IPS-NIHi11 (cell line): Measurements from ENCODE around the gene CMIP.

ENCODE experiments used
- DNase-seq: peaks from one replicate; pipeline ENCODE4 v3.0.0; 2012; ENCODE audit warnings: mixed read lengths, low spot score

Gene CMIP

DNA sequence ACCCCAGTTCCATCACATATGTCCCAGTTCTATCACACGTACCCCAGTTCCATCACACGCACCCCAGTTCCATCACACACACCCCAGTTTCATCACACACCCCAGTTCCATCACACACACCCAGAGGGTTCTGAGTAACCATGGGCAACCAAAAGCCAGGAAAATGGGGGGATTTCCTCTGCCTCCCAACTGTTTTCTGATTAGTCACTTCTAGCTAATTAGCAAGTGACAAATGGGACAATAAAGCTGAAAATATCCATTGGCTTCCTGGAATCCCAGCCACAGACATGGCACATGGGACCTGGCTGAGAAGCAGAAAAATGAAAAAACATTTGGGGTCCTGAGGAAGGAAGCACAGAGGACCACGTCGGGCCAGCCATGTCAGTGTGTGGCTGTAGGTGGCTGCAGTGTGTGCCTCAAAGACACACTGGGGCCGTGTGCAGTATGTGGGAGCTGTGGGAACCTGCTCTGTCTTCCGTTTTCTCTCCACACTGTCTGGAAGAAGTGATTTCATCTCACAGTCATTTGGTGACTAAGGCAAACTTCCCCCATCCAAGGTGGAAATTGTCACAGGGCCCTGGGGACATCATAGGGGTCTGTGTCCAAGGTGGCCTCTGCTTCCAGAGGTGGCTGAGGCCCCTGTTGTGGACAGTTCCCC is 106.7 kb downstream of the CMIP start:
- no peak for DNase-seq

DNA sequence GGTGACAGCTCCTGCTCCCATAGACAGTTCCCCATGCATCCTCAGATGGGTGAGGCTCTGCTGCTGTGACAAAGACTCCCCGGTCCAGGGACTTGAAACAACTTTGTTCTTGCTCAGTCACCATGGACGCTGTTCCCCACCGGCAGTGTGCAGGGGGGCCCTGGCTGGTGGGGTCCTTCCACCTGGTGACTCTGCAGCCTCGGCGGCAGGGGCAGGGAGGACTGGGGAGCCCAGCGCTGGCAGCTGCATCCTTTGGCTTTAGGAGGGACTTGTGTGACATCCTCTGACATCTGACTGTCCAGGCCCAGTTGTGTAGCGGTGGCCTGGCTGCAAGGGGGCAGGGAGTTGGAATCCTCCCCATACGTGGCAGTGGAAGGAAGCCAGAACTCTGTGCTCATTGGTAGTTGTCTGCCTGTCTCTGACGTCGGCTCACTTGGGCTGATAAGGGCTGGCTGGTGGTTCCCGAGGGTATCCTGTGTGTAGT is 107.3 kb downstream of the CMIP start:
- DNase-seq = no peak

DNA sequence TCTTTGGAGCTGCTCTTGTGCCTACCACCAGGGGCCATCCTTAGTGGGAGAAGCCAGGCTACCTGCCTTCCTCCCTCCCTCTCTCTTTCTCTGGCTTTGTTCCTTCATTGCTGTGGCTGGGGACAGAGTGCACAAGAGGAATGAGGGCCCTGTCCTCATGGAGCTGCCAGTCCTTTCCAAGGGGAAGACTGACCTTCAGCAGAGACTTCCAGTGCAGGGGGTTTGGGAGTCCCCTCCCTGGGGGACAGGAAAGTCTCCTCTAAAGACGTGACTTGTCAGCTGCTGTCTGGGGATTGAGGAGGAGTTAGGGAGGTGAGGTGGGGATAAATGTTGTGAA is 108.1 kb downstream of the CMIP start:
- no peak for DNase-seq

DNA sequence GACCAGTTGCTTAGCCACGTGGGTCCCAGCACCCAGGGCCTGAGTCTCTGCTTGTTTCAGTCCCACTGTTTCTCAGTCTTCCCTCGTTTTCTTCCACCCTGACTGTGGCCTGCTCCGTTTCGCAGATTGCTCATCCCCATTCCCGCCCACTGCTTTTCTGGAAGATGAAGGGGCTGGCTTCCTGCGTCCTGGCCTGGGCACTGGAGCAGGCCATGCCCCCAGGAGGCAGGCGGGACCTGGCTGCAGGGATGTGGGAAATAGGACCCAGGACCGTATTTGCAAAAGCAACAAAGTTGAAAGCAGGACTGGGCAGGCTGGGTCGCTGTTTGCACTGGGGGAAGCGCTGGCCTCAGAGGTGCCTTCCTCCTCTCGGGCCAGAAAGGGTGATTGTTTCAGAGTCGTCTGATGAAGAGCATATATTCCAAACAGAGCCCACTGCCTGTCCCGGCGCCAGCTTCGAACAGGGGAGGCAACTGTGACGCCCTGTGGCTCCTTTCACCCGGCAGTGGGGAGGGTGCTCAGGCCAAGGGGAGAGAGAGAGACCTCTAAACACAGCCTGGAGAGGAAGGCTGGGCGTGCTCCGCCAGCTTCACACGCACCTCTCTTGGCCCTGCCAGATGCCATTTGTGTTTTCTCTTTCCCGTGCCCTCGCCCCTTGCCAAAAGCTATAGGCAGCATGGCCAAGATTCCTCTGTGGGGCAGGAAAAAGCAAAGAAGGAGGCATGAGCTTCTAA is 108.6 kb downstream of the CMIP start:
- DNase-seq = no peak

DNA sequence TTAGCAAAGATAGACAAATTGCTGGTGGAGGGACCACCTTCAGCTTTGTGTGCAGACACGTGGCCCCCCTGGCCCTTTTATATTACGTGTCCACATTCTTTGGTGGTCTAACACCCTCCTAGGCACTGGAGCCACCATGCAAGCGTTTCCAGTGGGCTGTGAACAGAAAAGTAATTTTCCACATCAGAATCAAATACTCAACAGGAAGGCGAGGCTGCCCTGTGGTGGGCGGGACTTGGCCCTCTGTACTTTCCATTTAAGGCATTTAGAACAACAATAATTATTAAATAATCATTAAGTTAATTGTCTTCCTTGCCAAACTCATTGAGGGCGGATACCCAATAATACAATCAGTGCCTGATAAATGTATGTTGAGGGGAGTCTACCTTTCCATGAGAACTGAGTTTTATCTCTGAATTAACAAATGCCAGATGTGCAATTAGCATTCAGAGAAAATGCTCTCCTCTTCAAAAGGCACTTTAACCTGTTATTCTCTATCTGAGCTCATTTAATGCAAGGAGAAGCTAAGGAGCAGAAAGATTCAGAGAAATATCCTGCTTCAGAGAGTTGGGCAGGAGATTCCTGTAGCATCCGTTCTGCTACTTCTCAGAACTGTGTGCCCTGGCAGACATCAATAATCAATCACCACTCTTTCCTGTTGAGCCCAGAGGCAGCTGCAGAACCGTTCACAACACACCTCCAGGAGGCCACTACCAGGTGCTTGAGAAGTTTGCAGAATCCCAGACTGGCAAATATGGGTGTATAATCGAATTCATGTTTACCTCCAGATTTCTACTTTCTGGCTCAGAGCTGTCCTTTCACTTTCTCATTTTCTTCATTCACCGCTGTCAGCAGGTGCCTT is 109.4 kb downstream of the CMIP start:
- DNase-seq = no peak

DNA sequence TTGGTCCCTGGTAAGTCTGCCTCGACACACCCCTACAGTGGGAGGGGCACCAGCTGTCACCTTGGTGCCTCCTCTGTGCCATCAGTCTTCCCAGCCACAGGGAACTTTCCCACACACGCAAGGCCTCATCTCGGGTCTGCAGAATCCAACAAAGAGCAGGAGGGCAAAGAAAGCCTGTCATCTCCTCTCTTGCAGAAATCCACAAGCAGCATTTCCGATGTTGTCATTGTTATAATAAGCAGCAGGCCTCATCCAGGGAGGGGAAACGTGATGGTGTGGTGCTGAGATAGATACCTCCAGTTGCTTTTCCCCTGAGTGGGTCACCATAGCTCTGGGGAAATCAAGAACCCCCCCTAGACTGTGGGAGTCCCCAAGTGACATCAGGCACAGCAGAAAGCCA is 110.4 kb downstream of the CMIP start:
- no peak for DNase-seq

DNA sequence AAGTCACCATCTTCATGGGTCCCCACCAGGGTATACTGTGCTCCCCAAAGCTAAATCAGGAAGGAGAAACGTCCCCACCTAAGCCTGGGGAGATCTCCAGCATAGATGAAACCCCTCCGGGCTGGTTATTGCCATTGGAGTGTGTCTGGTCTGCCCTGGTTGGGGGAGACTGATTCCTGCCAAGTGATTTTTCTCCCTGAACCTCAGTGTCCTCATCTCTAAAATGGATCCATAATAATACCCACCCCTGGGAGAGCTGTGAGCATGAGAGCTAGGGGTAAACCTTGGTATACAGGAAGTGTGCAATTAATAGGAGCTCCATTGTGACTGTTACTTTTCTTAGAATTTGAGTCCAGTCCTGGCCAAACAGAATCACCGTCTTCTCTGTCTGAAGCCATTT is 111.1 kb downstream of the CMIP start:
- no peak for DNase-seq

DNA sequence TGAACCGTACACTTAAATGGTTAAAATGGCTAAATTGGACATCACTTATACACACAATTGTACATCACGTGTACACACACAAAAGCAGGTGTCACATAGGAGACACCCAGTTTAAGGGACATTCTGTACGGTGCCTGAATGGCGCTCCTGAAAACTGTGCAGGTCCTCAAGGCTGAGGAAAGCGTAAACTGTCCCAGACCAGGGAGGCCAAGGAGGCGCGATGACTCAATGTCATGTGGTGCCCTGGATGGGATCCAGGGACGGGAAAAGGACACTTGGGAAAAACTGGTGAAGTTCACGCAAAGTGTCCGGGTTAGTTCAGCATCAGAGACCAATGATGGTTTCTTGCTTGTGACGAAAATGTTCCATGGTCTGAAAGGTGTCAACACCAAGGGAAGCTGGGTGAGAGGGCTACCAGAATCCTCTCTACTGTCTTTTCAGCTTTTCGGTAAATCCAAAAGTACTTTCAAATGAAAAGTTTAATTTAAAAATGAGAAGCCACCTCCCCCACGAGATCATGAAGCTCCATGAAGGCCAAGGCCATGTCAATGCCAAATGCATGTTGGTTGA is 112.2 kb downstream of the CMIP start:
- no peak for DNase-seq

DNA sequence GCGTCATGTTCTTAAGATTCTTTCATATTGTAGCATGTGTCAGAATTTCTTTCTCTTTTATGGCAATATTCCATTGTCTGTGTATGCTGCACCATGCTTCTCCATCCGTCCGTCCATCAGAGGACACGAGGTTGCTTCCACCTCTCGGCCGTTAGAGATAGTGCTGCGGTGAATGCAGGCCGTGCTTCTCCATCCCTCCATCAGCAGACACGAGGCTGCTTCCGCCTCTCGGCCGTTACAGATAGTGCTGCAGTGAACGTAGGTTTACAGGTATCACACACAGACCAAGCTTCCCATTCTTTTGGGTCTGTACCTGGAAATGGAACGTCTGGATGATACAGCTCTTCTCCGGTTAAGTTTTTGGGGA is 113.5 kb downstream of the CMIP start:
- DNase-seq = no peak

DNA sequence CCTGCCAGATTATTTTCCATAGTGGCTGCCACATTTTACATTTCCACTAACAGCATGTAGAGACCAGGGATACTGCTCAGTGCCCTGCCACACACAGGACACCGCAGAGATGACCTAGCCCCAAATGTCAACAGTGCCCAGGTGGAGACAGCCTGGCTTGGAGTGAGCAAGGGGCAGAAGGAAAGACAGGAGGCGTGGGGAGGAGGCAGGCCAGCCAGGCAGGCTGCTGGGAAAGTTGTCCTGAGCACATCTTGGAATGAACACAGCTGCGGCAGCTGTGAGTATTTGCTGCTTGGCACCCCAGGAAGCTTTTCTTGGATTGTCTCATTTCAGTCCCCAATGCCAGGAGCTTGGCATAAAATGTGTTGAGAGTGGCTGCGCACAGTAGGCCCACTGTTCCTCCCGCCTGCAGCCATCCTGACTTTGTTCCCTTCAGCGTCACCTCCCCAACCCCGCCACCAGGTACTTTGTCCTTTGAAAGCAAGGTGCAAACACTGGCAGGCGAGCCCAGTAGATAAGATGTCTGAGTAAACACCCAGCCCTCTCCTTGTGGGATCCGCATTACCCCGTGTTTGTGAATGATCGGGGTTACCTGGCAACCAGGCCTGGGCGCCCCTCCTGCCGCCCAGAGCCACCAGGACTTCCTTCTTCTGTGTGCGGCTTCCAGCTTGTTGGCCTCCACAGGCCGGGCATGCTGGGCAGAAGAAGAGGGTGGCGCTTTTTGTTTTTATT is 114.0 kb downstream of the CMIP start:
- no peak for DNase-seq

DNA sequence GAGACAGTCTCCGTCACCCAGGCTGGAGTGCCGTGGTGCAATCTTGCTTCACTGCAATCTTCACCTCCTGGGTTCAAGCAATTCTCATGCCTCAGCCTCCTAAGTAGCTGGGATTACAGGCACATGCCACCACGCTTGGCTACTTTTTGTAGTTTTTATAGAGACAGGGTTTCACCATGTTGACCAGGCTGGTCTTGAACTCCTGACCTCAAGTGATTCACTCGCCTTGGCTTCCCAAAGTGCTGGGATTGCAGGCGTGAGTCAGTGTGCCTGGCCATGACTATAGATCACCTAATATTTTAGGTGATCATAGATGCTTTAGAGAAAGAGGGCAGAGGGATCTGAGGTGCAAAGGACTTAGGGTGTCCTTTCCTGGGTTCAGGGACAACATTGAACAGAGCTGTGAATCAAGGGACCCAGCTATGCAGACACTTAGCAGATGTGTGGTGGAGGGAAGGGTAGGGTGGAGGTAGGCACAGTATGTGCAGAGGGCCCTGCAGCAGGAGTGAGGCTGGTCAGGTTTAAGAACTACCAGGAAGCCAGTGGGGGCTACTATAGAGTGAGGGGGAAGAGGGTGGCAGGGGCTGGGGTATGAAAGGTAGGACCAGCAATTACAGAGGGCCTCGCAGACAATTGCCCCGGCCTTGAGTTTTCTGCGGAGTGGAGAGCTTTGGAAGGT is 116.5 kb downstream of the CMIP start:
- no peak for DNase-seq

DNA sequence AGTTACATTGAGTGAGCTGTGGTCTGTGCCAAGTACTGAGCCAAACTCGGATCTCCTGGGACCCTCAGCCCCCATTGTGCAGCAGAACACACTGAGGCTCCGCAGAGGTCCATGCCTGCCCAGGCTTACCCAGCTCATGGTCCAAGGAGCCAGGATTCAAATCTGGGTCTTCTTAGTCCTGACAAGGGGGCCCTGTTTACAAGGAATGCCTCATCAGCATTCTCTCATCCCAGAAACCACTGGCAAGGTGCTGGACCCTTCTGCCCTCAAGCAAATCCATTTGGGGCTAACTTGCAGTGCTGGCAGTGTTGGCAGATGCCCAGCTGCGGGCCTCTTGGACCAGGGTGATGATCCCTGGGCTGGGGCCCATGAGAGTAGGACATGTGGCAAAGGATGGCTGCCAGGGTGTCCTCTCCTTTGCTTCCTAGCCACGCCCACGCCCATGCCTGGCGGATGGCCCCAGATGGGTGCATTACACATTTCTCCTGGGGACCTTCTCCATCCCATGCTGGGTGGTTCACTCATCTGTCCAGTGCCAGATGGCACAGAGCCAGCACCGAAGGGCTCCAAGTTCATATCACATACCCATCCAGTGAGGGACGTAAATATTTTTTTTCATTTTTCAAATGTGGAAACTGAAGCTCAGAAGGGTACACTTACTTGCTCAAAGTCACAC is 117.7 kb downstream of the CMIP start:
- no peak for DNase-seq

DNA sequence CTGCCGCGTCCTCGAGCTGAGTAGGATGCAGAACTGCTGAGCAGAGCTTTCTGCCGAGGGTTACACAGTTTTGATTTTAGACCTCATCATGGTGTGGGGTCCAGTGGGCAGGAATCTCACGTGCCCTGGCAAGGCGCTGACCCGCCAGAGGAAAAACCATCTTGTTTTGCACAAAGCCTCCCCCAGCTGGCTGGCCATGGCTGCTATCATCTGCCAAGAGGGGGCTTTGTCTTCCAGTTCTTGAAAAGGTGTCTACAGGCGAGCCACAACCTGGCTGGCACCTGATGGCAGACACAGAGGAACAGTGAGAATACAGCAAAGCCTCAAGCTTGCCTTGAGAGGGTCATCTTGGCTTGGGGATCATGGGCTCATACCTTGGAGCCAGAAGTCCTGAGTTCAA is 118.3 kb downstream of the CMIP start:
- DNase-seq = no peak

DNA sequence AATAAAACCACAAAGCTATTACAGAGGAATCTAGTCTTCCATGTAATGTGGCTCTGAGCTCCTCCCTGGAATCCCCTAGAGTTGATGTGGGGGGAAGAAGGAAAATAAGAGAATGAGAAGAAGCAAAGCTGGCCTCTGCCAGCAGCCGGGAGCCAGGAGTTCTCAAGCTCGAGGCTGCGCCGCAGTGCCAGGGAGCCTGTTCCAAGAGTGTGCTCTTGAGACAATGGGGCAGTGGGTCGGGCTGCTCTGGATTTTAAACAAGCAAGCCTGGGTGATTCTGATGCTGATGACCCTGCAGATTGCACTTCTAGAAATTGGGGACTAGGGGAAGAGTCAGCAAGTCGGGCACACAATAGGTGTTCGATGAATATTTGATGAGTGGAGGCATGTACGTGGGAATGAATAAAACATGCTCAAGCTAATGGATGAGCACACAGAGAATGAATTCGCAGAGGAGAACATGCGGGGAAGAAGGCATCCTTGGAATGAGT is 119.9 kb downstream of the CMIP start:
- no peak for DNase-seq

DNA sequence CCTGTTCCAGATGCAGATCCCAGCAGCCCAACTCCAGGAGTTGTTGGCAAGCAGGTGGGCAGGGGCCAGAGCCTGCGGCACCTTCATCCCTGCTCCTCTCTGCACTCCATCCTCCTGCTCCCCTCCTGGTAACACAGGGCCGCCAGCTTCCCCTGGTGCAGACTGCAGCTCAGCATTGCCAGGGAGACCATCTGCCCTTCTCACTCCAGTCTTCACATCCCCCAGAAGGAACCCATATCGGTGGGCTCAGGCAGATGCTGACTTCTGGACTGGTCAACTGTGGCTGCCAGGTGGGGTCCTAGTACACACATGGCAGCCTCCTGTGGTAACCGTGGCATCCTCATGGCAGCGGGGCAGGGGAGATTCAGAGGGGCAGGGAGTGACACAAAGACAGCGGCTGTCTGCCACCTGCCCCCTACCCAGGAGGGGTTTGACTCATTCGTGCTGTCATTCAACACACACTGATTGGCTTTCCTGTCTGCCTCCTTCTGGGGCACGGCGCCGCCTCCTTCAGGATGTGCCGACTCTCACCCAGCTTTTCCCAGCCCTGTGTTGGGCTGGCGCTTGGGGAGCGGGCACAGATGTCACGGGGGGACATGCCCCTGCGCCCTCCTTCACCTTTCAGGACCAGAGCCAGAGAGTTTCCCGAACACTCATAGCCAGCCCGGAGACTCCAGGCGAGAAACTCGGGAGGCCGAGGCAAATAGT is 120.9 kb downstream of the CMIP start:
- DNase-seq = no peak

DNA sequence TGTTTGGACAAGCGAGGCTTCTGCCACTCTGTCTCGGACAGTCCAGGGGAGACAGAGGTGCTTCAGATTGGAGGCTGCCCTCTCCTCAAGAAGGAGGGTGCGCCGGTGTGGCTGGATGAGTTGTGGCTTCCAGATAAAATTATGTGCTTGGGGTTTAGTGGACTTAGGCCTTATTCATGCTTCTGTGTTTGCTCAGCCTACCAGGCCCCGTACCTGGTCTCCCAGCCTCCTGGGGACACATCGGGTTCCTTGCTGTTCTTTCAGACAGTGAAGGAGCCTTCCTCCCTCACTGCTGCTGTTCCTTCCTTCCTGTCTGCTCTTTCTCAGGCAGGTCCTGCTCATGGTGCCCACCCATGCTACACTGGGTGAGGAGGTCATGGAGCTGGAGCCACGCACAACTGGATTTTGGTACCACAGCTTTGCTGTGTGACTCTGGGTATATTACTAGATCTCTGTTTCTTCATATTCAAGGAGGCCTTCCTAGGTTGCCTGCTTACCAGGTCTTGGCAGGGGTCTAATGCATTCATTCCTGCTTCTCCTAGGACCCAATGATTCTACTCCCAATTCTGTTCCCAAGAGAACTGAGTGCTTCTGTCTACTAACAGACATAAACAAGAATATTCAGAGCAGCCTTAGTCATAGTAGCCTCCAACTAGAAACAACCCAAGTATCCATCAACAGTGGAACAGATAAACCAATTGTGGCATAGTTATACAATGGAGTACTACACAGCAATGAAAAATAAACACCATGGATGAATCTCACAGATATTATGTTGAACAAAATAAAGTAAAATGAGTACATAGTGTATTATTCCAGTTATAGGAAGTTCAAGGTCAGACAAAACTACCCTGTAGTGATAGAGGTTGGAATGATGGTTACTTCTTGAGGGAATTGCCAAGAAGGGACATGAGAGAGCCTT is 121.7 kb downstream of the CMIP start:
- no peak for DNase-seq

DNA sequence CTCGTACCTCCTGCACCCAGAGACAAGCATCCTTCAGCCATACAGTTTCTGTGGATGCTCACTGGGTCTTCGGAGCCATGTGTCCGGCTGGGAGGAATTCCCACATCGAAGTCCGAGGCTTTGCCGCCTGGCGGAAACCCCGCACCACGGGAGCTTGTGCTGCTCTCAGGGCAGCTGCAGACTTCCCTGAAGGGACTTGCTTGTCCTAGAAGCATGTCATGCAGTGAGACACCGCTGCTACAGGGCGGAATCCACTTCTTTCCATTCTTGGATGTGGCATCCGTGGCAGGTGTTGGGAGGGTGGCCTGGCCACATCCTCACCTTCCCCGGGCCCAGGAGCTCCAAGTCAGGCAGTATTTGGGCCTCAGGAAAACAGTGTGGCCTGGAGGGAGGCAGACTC is 122.5 kb downstream of the CMIP start:
- DNase-seq = no peak

DNA sequence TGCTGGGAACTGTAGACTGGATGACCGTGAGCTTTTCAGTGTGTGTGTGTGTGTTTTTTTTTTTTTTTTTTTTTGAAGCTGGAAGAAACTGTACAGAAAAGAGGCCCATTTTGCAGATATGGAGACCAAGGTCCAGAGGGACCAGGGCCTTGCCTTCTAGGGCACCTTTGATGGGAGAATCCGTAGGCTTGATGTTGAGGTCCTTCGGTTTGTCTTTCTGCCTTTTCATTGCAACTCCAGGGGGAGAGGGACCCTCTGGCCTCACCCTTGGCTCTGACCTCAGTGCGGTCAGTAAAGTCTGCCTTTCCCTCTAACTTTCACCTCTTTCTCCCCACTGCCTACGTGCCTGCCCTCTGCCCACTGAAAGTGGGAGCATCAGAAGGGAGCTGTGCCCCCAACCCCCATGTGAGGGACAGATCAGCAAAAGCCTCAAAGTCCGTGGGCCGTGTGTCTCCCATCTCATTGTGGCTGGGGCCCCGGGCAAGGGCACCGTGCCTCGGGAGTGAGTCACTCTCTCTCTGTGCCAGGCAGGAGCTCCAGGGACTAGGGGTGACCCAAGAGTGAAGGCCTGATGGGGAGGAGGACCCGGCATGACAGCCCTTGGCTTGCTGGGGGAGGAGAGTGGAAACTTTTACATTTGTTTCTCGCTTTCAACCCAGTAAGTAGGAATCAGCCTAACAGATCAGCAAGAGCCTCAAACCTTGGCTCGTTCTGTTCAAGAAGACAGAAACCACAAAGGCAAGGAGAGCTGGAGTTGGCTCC is 123.6 kb downstream of the CMIP start:
- DNase-seq = no peak
